PFSK-1 (cell line): ENCODE measurements around the gene ASIC1.

Experiments
- FOXP2 ChIP-seq: optimal IDR thresholded peaks from 2 replicates; pipeline ENCODE3; 2011; ENCODE audit warnings: borderline replicate concordance, control low read depth, inconsistent platforms; ENCODE audit not compliant: insufficient read depth; ENCODE audit errors: extremely low read length, extremely low read depth
- POLR2AphosphoS5 ChIP-seq: IDR thresholded peaks from 2 replicates; pipeline ENCODE4 v1.6.1; 2012; ENCODE audit warnings: low read depth, mild to moderate bottlenecking, control low read depth, low read length, moderate library complexity
- REST ChIP-seq, 2 experiments: IDR thresholded peaks; 2 replicates each; pipeline versions ENCODE4 v1.6.1 to v1.8.0; 2011 to 2012; ENCODE audit warnings: low read depth in 2 of 2, low read length in 2 of 2, control low read depth in 1 of 2, inconsistent platforms in 1 of 2, mild to moderate bottlenecking in 1 of 2, moderate library complexity in 1 of 2; ENCODE audit not compliant: insufficient read depth in 1 of 2
- SIN3A ChIP-seq: IDR thresholded peaks from 2 replicates; pipeline ENCODE4 v1.6.1; 2012; ENCODE audit warnings: mild to moderate bottlenecking, low read length, moderate library complexity, borderline replicate concordance; ENCODE audit not compliant: insufficient read depth
- TAF1 ChIP-seq: IDR thresholded peaks from 2 replicates; pipeline ENCODE4 v1.6.1; 2012; ENCODE audit warnings: low read length, control low read depth, borderline replicate concordance; ENCODE audit not compliant: insufficient read depth

ASIC1 gene

GRCh38 chr12:50107416-50108268 lies 50.2 kb downstream of the ASIC1 start:
- TF ChIP-seq POLR2AphosphoS5 (no peak), SIN3A (no peak), FOXP2 (no peak)

GRCh38 chr12:50109319-50109718 lies 51.9 kb downstream of the ASIC1 start:
- TF ChIP-seq TAF1 (no peak), POLR2AphosphoS5 (no peak), REST (IDR thresholded peaks at IDR 0.05; ENCODE audit: insufficient read depth in 1 of 2, low read depth in 2 of 2, low read length in 2 of 2) (no peak), SIN3A (no peak), FOXP2 (no peak)

GRCh38 chr12:50110127-50110761 lies 52.8 kb downstream of the ASIC1 start:
- TF ChIP-seq SIN3A (no peak), TAF1 (no peak), FOXP2 (no peak), REST (IDR thresholded peaks at IDR 0.05; ENCODE audit: insufficient read depth in 1 of 2, low read depth in 2 of 2, low read length in 2 of 2) (no peak), POLR2AphosphoS5 (no peak)

GRCh38 chr12:50110762-50111351 lies 53.5 kb downstream of the ASIC1 start:
- TF ChIP-seq TAF1 (no peak), SIN3A (no peak), REST (IDR thresholded peaks at IDR 0.05; ENCODE audit: insufficient read depth in 1 of 2, low read depth in 2 of 2, low read length in 2 of 2) (no peak), FOXP2 (no peak), POLR2AphosphoS5 (no peak)

GRCh38 chr12:50111395-50111692 lies 53.9 kb downstream of the ASIC1 start:
- TF ChIP-seq TAF1, result no peak
- no peak for TF ChIP-seq SIN3A
- no peak for TF ChIP-seq FOXP2
- no peak for TF ChIP-seq POLR2AphosphoS5
- TF ChIP-seq REST (IDR thresholded peaks at IDR 0.05; ENCODE audit: insufficient read depth in 1 of 2, low read depth in 2 of 2, low read length in 2 of 2), result no peak
